Kidney epithelial cell (primary cell): Measurements from ENCODE around the gene UBXN10. TPM values are rescaled to one million over a fixed set of nuclear protein-coding genes. Genes with fewer than 3 reads are reported as not detected.
"Not testable (repeated sequence)": the region's sequence is repeated elsewhere in the genome, so short reads cannot be mapped to it uniquely, and the experiment has no call there.

Experiments
- DNase-seq: peaks from one replicate; pipeline ENCODE4 v3.0.0-alpha.2; 2010; ENCODE audit warnings: low read depth
- H3K27me3 ChIP-seq: 2 replicates; pipeline ENCODE4 v1.6.0; 2011; ENCODE audit warnings: low read length; ENCODE audit not compliant: control insufficient read depth, insufficient read depth
- H3K36me3 ChIP-seq: 2 replicates; pipeline ENCODE4 v1.5.1; 2011; ENCODE audit warnings: low read length; ENCODE audit not compliant: control insufficient read depth, insufficient read depth
- H3K4me3 ChIP-seq: 2 replicates; pipeline ENCODE4 v1.5.1; 2011; ENCODE audit warnings: low read depth, mild to moderate bottlenecking, control low read depth, low read length
- total RNA-seq: library from RNA; depleted of rRNA; stranded (reverse); fragments of >200 nt; gene quantifications from 2 replicates; pipeline ENCODE4 v1.2.3, GENCODE V29; 2015
- TF ChIP-seq, protein P1 (sequence below): IDR thresholded peaks from 2 replicates; pipeline ENCODE4 v1.5.1; 2011; ENCODE audit warnings: mild to moderate bottlenecking, moderate library complexity, low read length, control low read depth, inconsistent platforms; ENCODE audit not compliant: insufficient read depth, poor library complexity, severe bottlenecking

The UBXN10 gene
- total RNA-seq, 1 donor from 2014 or later = 1.6 TPM

- no peak for DNase-seq
- TF ChIP-seq, protein P1, sequence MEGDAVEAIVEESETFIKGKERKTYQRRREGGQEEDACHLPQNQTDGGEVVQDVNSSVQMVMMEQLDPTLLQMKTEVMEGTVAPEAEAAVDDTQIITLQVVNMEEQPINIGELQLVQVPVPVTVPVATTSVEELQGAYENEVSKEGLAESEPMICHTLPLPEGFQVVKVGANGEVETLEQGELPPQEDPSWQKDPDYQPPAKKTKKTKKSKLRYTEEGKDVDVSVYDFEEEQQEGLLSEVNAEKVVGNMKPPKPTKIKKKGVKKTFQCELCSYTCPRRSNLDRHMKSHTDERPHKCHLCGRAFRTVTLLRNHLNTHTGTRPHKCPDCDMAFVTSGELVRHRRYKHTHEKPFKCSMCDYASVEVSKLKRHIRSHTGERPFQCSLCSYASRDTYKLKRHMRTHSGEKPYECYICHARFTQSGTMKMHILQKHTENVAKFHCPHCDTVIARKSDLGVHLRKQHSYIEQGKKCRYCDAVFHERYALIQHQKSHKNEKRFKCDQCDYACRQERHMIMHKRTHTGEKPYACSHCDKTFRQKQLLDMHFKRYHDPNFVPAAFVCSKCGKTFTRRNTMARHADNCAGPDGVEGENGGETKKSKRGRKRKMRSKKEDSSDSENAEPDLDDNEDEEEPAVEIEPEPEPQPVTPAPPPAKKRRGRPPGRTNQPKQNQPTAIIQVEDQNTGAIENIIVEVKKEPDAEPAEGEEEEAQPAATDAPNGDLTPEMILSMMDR = no peak
- no peak overlapping the region for H3K4me3 ChIP-seq
- no peaks in the 10 kb centered on the region for H3K36me3 ChIP-seq
- peaks cover 6% of the 10 kb centered on the region for H3K27me3 ChIP-seq
These were observed 41.8 kb downstream of the UBXN10 start for GRCh38 chr1:20227704-20228103.

- no peak for DNase-seq
- no peak overlapping the region for H3K4me3 ChIP-seq
- peaks cover 6% of the 10 kb centered on the region for H3K27me3 ChIP-seq
- no peaks in the 10 kb centered on the region for H3K36me3 ChIP-seq
- TF ChIP-seq, protein P1 = no peak
These were observed 42.5 kb downstream of the UBXN10 start for GRCh38 chr1:20228314-20228825.

- no peak for DNase-seq
- Histone ChIP-seq H3K27me3 (peaks cover 6% of the 10 kb centered on the region), H3K36me3 (no peaks in the 10 kb centered on the region), H3K4me3 (no peak overlapping the region)
- TF ChIP-seq, protein P1 = no peak
These were observed 43.3 kb downstream of the UBXN10 start for GRCh38 chr1:20229171-20229570.

DNA sequence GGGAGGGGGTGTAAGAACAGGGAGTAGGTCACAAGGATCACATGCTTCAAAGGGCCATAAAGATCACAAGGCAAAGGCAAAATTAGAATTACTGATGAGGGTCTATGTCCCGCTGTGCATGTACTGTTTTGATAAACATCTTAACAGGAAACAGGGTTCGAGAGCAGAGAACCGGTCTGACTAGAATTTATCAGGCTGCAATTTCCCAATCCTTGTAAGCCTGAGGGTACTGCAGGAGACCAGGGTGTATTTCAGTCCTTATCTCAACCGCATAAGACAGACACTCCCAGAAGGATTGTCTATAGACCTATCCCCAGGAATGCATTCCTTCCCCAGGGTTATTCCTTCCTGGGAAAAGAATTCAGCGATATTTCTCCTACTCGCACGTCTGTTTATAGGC, 46.7 kb downstream of the UBXN10 start:
- H3K4me3 ChIP-seq, DNase-seq, H3K36me3 ChIP-seq, H3K27me3 ChIP-seq: not testable (repeated sequence)

DNA sequence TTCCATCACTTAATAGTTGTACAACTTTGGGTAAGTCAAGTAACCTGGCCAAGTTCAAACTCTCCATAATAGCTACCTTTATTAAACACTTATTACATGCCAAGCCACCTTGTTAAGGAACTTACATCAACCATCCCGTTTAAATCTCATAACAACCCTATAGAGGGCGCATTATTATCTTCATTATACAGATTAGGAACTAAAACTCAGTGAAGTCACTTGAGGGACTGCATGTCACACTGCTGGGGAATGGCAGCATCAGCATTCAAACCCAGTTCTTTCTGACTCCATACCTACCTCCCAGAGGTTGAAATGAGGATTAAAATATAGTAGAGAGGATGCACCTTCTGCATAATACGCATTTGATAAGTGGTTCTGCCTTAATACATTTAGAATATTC, 47.5 kb downstream of the UBXN10 start:
- no peaks in the 10 kb centered on the region for H3K36me3 ChIP-seq
- no peak overlapping the region for H3K4me3 ChIP-seq
- TF ChIP-seq, protein P1 = no peak
- no peak for DNase-seq
- peaks cover 4% of the 10 kb centered on the region for H3K27me3 ChIP-seq

- TF ChIP-seq, protein P1 = no peak
- Histone ChIP-seq H3K36me3 (no peaks in the 10 kb centered on the region), H3K27me3 (peaks cover 2% of the 10 kb centered on the region), H3K4me3 (no peak overlapping the region)
- DNase-seq = no peak
These were observed 48.0 kb downstream of the UBXN10 start for GRCh38 chr1:20233866-20234265.
